Spleen (tissue), 7 donors: ENCODE results near the gene SLC6A13.
"Not testable (repeated sequence)": the region's sequence is repeated elsewhere in the genome, so short reads cannot be mapped to it uniquely, and the experiment has no call there.

ENCODE experiments used
- POLR2A ChIP-seq, 3 donors: fragments of 450-650 bp; IDR thresholded peaks; one replicate each; pipeline ENCODE4 v1.5.1; 2017; ENCODE audit warnings: antibody characterized with exemption in 3 of 3, mild to moderate bottlenecking in 1 of 3
- POLR2AphosphoS5 ChIP-seq, 3 donors: sonication (generic); formaldehyde crosslinking; IDR thresholded peaks; one replicate each; pipeline ENCODE4 v1.5.1; 2017; ENCODE audit warnings: antibody characterized with exemption in 3 of 3
- TF ChIP-seq, protein P1 (sequence below), 11 experiments: fragments of 200-600 bp in 7 of 11; fragments of 450-650 bp in 4 of 11; sonication (generic) in 4 of 11; IDR thresholded peaks in 8 of 11; conservative IDR thresholded peaks in 3 of 11; 1 replicate in 7 of 11; 2 replicates in 4 of 11; pipeline versions ENCODE4 v1.4.0 to v1.8.0; 2016 to 2021; ENCODE audit warnings: antibody characterized with exemption in 11 of 11, inconsistent platforms in 4 of 11, mild to moderate bottlenecking in 1 of 11
- donor health status: DM: no; HTN: no; CAD: no; lungs with moderate emphysema.
- donor health status: DM: no; HTN: no; CAD: no.
- donor health status: DM: no; HTN: no; CAD: no.

GRCh38 chr12:299511-299910 lies 36.9 kb upstream of the SLC6A13 start:
- TF ChIP-seq, protein P1, sequence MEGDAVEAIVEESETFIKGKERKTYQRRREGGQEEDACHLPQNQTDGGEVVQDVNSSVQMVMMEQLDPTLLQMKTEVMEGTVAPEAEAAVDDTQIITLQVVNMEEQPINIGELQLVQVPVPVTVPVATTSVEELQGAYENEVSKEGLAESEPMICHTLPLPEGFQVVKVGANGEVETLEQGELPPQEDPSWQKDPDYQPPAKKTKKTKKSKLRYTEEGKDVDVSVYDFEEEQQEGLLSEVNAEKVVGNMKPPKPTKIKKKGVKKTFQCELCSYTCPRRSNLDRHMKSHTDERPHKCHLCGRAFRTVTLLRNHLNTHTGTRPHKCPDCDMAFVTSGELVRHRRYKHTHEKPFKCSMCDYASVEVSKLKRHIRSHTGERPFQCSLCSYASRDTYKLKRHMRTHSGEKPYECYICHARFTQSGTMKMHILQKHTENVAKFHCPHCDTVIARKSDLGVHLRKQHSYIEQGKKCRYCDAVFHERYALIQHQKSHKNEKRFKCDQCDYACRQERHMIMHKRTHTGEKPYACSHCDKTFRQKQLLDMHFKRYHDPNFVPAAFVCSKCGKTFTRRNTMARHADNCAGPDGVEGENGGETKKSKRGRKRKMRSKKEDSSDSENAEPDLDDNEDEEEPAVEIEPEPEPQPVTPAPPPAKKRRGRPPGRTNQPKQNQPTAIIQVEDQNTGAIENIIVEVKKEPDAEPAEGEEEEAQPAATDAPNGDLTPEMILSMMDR (IDR thresholded peaks at IDR 0.05 in 8 of 11, conservative IDR thresholded peaks at IDR 0.05 in 3 of 11) = not testable (repeated sequence)
- not testable (repeated sequence) for TF ChIP-seq POLR2A, POLR2AphosphoS5 (IDR thresholded peaks at IDR 0.05)
